HepG2 (cell line): ENCODE results near the gene SIDT1. TPM values are rescaled to one million over a fixed set of nuclear protein-coding genes. Genes with fewer than 3 reads are reported as not detected.

Experiments used
- ATF6 ChIP-seq: sonication (generic); formaldehyde crosslinking; conservative IDR thresholded peaks from 2 replicates; pipeline ENCODE4 v1.4.0; 2020; ENCODE audit warnings: missing genetic modification reagents
- CBX5 ChIP-seq: sonication (generic); formaldehyde crosslinking; IDR thresholded peaks from 2 replicates; pipeline ENCODE4 v1.4.0; 2020; ENCODE audit warnings: missing genetic modification reagents, borderline replicate concordance
- HNF4A ChIP-seq: sonication (generic); formaldehyde crosslinking; IDR thresholded peaks from 2 replicates; pipeline ENCODE4 v1.4.0; 2020; ENCODE audit warnings: missing genetic modification reagents
- NFATC3 ChIP-seq: sonication (generic); formaldehyde crosslinking; IDR thresholded peaks from 2 replicates; pipeline ENCODE4 v1.5.1; 2020; ENCODE audit warnings: mild to moderate bottlenecking, missing genetic modification reagents
- NFE2L2 ChIP-seq: fragments of 150-350 bp; IDR thresholded peaks from 2 replicates; pipeline ENCODE4 v1.6.1; 2014; ENCODE audit warnings: low read length
- NFIC ChIP-seq: IDR thresholded peaks from 2 replicates; pipeline ENCODE4 v1.6.1; 2012; ENCODE audit warnings: mild to moderate bottlenecking, low read length, inconsistent platforms
- NFYC ChIP-seq: IDR thresholded peaks from 2 replicates; pipeline ENCODE4 v1.6.1; 2016; ENCODE audit warnings: missing genetic modification reagents, missing compliant biosample characterization
- PPARG ChIP-seq: conservative IDR thresholded peaks from 2 replicates; pipeline ENCODE4 v1.6.1; 2016; ENCODE audit warnings: missing biosample characterization, missing genetic modification reagents
- USF2 ChIP-seq, 2 experiments: sonication (generic) in 1 of 2; formaldehyde crosslinking in 1 of 2; IDR thresholded peaks; 2 replicates each; pipeline versions ENCODE4 v1.5.1 to v1.6.1; 2011 to 2020; ENCODE audit warnings: borderline replicate concordance in 1 of 2, low read depth in 1 of 2, low read length in 1 of 2, mild to moderate bottlenecking in 1 of 2, missing genetic modification reagents in 1 of 2, moderate library complexity in 1 of 2
- ZBTB4 ChIP-seq: sonication (generic); formaldehyde crosslinking; IDR thresholded peaks from 2 replicates; pipeline ENCODE4 v1.4.0; 2020; ENCODE audit warnings: missing genetic modification reagents, mild to moderate bottlenecking, borderline replicate concordance
- ZMAT5 ChIP-seq: sonication (generic); formaldehyde crosslinking; IDR thresholded peaks from 2 replicates; pipeline ENCODE4 v1.5.0; 2020; ENCODE audit warnings: mild to moderate bottlenecking, low read depth, missing genetic modification reagents, borderline replicate concordance
- ZNF34 ChIP-seq: sonication (generic); formaldehyde crosslinking; IDR thresholded peaks from 2 replicates; pipeline ENCODE4 v1.4.0; 2020; ENCODE audit warnings: mild to moderate bottlenecking, missing genetic modification reagents, borderline replicate concordance
- ZNF382 ChIP-seq: sonication (generic); formaldehyde crosslinking; IDR thresholded peaks from 2 replicates; pipeline ENCODE4 v1.5.0; 2020; ENCODE audit warnings: missing genetic modification reagents, mild to moderate bottlenecking, borderline replicate concordance
- ZNF451 ChIP-seq: sonication (generic); formaldehyde crosslinking; IDR thresholded peaks from 2 replicates; pipeline ENCODE4 v1.5.0; 2020; ENCODE audit warnings: mild to moderate bottlenecking, missing genetic modification reagents
- ZNF572 ChIP-seq: sonication (generic); formaldehyde crosslinking; IDR thresholded peaks from 2 replicates; pipeline ENCODE4 v1.5.1; 2020; ENCODE audit warnings: mild to moderate bottlenecking, missing genetic modification reagents
- ZNF710 ChIP-seq: sonication (generic); formaldehyde crosslinking; IDR thresholded peaks from 2 replicates; pipeline ENCODE4 v1.5.0; 2020; ENCODE audit warnings: mild to moderate bottlenecking, missing genetic modification reagents, borderline replicate concordance
- ZNF879 ChIP-seq: sonication (generic); formaldehyde crosslinking; IDR thresholded peaks from 2 replicates; pipeline ENCODE4 v1.8.1; 2023; ENCODE audit warnings: missing genetic modification reagents
- polyA plus RNA-seq, 8 experiments: library from polyadenylated mRNA; depleted of rRNA in 3 of 8; stranded (reverse) in 7 of 8; unstranded in 1 of 8; fragments of >200 nt; fragmentation: Illumina TruSeq in 4 of 8; extraction: Trizol in 4 of 8; gene quantifications; 2 replicates each; pipeline versions ENCODE4 v1.2.1 to v1.2.3, GENCODE V29; 2011 to 2016; ENCODE audit warnings: low read depth in 4 of 8, missing spikeins in 1 of 8, mixed read lengths in 1 of 8; ENCODE audit not compliant: insufficient read depth in 1 of 8
- total RNA-seq, 5 experiments: library from RNA; depleted of rRNA; stranded (reverse); fragments of >200 nt; fragmentation: Illumina TruSeq; extraction: Trizol; gene quantifications; 2 replicates each; pipeline ENCODE4 v1.2.3, GENCODE V29; 2016; ENCODE audit warnings: low read depth in 1 of 5

The SIDT1 gene
- total and polyA plus RNA-seq, 2 of the 13 experiments (the other 11 are each of a cell fraction or from before 2014, with no cell fraction given): 0.07 TPM

- TF ChIP-seq ZMAT5: no peak
- TF ChIP-seq ZNF572: no peak
- TF ChIP-seq ATF6: no peak
- TF ChIP-seq ZBTB4 (CRISPR knock-in tag): no peak
- TF ChIP-seq CBX5 (CRISPR knock-in tag): no peak
- TF ChIP-seq ZNF34 (CRISPR knock-in tag): no peak
- 0 out of 2 replicates have a peak, but pooled peaks have one; percentile 36 for TF ChIP-seq PPARG (CRISPR knock-in tag)
- TF ChIP-seq ZNF451: no peak
- no peak for TF ChIP-seq ZNF382 (CRISPR knock-in tag)
- peak; percentile 36; the same call in 1 of the 2 replicates for TF ChIP-seq NFE2L2
- TF ChIP-seq NFYC (CRISPR knock-in tag): no peak
- 0 out of 2 replicates have a peak, but pooled peaks have one; percentile 35 for TF ChIP-seq ZNF710 (CRISPR knock-in tag)
- no peak for TF ChIP-seq NFATC3 (CRISPR knock-in tag)
- no peak for TF ChIP-seq USF2 (IDR thresholded peaks at IDR 0.05; ENCODE audit: low read depth, low read length)
- TF ChIP-seq USF2 (CRISPR knock-in tag; IDR thresholded peaks at IDR 0.05; ENCODE audit: borderline replicate concordance): no peak
- TF ChIP-seq HNF4A (CRISPR knock-in tag): peak; percentile 85
- no peak for TF ChIP-seq ZNF879
- TF ChIP-seq NFIC: peak; percentile 75; the same call in 1 of the 2 replicates
Observed at GRCh38 chr3:113555138-113555537, 22.8 kb downstream of the SIDT1 start (continued).
